ENCODE measurements around the gene SYNM. TPM values are rescaled to one million over a fixed set of nuclear protein-coding genes. Genes with fewer than 3 reads are reported as not detected.

The SYNM gene
- polyA plus RNA-seq, 1 donor from 2014 or later, result 5.7 TPM

GRCh38 chr15:99141943-99142342, 37.1 kb downstream of the SYNM start:
- H3K36me3 ChIP-seq (ENCODE audit: insufficient read depth, low read length), result no peaks in the 10 kb centered on the region
- no peak overlapping the region for H3K9ac ChIP-seq (ENCODE audit: low read length)
- no peak for TF ChIP-seq EP300 (conservative IDR thresholded peaks at IDR 0.05; ENCODE audit: poor library complexity, severe bottlenecking)
- TF ChIP-seq REST (IDR thresholded peaks at IDR 0.05; ENCODE audit: borderline replicate concordance), result no peak
- no peak for TF ChIP-seq EZH2 (IDR thresholded peaks at IDR 0.05; ENCODE audit: borderline replicate concordance, insufficient read depth, low read length, poor library complexity, severe bottlenecking)
- no peak for TF ChIP-seq CTCF (IDR thresholded peaks at IDR 0.05; ENCODE audit: poor library complexity, severe bottlenecking)
- no peak for TF ChIP-seq MXI1 (conservative IDR thresholded peaks at IDR 0.05; ENCODE audit: poor library complexity, severe bottlenecking)
- no peaks in the 10 kb centered on the region for H3K9me2 ChIP-seq (ENCODE audit: insufficient read depth, low read length)
- no peaks in the 10 kb centered on the region for H3F3A ChIP-seq (ENCODE audit: insufficient read depth, low read length, poor library complexity, severe bottlenecking)
- H3K27me3 ChIP-seq (ENCODE audit: insufficient read depth, low read depth, low read length), result no peaks in the 10 kb centered on the region
- no peaks in the 10 kb centered on the region for H4K20me1 ChIP-seq (ENCODE audit: insufficient read depth)
- no peak overlapping the region for H3K4me2 ChIP-seq (ENCODE audit: low read length)
- H3K27ac ChIP-seq (ENCODE audit: low read length), result no peak overlapping the region
- H2AFZ ChIP-seq (ENCODE audit: low read depth, low read length), result no peak overlapping the region
- H3K9me3 ChIP-seq (ENCODE audit: low read length), result no peaks in the 10 kb centered on the region
- no peak overlapping the region for H3K4me3 ChIP-seq (ENCODE audit: low read length)
- H3K79me2 ChIP-seq (replicated peaks; ENCODE audit: insufficient read depth, low read length), result no peaks in the 10 kb centered on the region

GRCh38 chr15:99142562-99142961, 37.7 kb downstream of the SYNM start:
- H3K9me2 ChIP-seq (ENCODE audit: insufficient read depth, low read length), result no peaks in the 10 kb centered on the region
- no peak overlapping the region for H3K9ac ChIP-seq (ENCODE audit: low read length)
- no peaks in the 10 kb centered on the region for H3K36me3 ChIP-seq (ENCODE audit: insufficient read depth, low read length)
- TF ChIP-seq SMC3 (conservative IDR thresholded peaks at IDR 0.05; ENCODE audit: poor library complexity), result no peak
- TF ChIP-seq POLR2AphosphoS5 (IDR thresholded peaks at IDR 0.05), result no peak
- no peaks in the 10 kb centered on the region for H3K27me3 ChIP-seq (ENCODE audit: insufficient read depth, low read depth, low read length)
- H3K4me2 ChIP-seq (ENCODE audit: low read length), result no peak overlapping the region
- H3K4me3 ChIP-seq (ENCODE audit: low read length), result no peak overlapping the region
- no peaks in the 10 kb centered on the region for H3K9me3 ChIP-seq (ENCODE audit: low read length)
- no peaks in the 10 kb centered on the region for H3F3A ChIP-seq (ENCODE audit: insufficient read depth, low read length, poor library complexity, severe bottlenecking)
- H3K79me2 ChIP-seq (replicated peaks; ENCODE audit: insufficient read depth, low read length), result no peaks in the 10 kb centered on the region
- H3K27ac ChIP-seq (ENCODE audit: low read length), result no peak overlapping the region
- no peak overlapping the region for H2AFZ ChIP-seq (ENCODE audit: low read depth, low read length)
- no peaks in the 10 kb centered on the region for H4K20me1 ChIP-seq (ENCODE audit: insufficient read depth)

- no peak overlapping the region for H3K9ac ChIP-seq (ENCODE audit: low read length)
- no peaks in the 10 kb centered on the region for H3K27me3 ChIP-seq (ENCODE audit: insufficient read depth, low read depth, low read length)
- no peak overlapping the region for H3K4me2 ChIP-seq (ENCODE audit: low read length)
- H3K9me2 ChIP-seq (ENCODE audit: insufficient read depth, low read length), result no peaks in the 10 kb centered on the region
- TF ChIP-seq EZH2 (IDR thresholded peaks at IDR 0.05; ENCODE audit: borderline replicate concordance, insufficient read depth, low read length, poor library complexity, severe bottlenecking), result no peak
- TF ChIP-seq EP300 (conservative IDR thresholded peaks at IDR 0.05; ENCODE audit: poor library complexity, severe bottlenecking), result no peak
- no peak for TF ChIP-seq CTCF (IDR thresholded peaks at IDR 0.05; ENCODE audit: poor library complexity, severe bottlenecking)
- TF ChIP-seq RAD21 (conservative IDR thresholded peaks at IDR 0.05), result no peak
- TF ChIP-seq MXI1 (conservative IDR thresholded peaks at IDR 0.05; ENCODE audit: poor library complexity, severe bottlenecking), result no peak
- TF ChIP-seq TAF1 (IDR thresholded peaks at IDR 0.05; ENCODE audit: low read depth), result no peak
- no peak for TF ChIP-seq POLR2AphosphoS5 (IDR thresholded peaks at IDR 0.05)
- no peak for TF ChIP-seq REST (IDR thresholded peaks at IDR 0.05; ENCODE audit: borderline replicate concordance)
- no peak for TF ChIP-seq SMC3 (conservative IDR thresholded peaks at IDR 0.05; ENCODE audit: poor library complexity)
- H3F3A ChIP-seq (ENCODE audit: insufficient read depth, low read length, poor library complexity, severe bottlenecking), result no peaks in the 10 kb centered on the region
- H3K79me2 ChIP-seq (replicated peaks; ENCODE audit: insufficient read depth, low read length), result no peaks in the 10 kb centered on the region
- H3K4me3 ChIP-seq (ENCODE audit: low read length), result no peak overlapping the region
- H2AFZ ChIP-seq (ENCODE audit: low read depth, low read length), result no peak overlapping the region
- no peaks in the 10 kb centered on the region for H3K36me3 ChIP-seq (ENCODE audit: insufficient read depth, low read length)
- H3K27ac ChIP-seq (ENCODE audit: low read length), result no peak overlapping the region
- no peaks in the 10 kb centered on the region for H3K9me3 ChIP-seq (ENCODE audit: low read length)
- no peaks in the 10 kb centered on the region for H4K20me1 ChIP-seq (ENCODE audit: insufficient read depth)
Measured at GRCh38 chr15:99143242-99143641, 38.4 kb downstream of the SYNM start.
